Mucosa of descending colon (tissue), 3 donors: ENCODE measurements around the gene GNA14. TPM values are rescaled to one million over a fixed set of nuclear protein-coding genes. Genes with fewer than 3 reads are reported as not detected.

Experiments used
- ATAC-seq: fragments of 200-7000 bp; cut with Tn5 transposase; one replicate; pipeline ENCODE4 v1.9.1; 2020; ENCODE audit warnings: mild to moderate bottlenecking, moderate library complexity
- DNase-seq, 3 donors: peaks; one replicate each; pipeline ENCODE4 v3.0.0-alpha.2; 2020
- H3K36me3 ChIP-seq: fragments of 200-600 bp; one replicate; pipeline ENCODE4 v1.8.0; 2021; ENCODE audit warnings: low read depth, mild to moderate bottlenecking
- H3K4me1 ChIP-seq: fragments of 200-600 bp; one replicate; pipeline ENCODE4 v1.8.0; 2021; ENCODE audit warnings: low read depth, mild to moderate bottlenecking
- H3K4me3 ChIP-seq: fragments of 200-600 bp; one replicate; pipeline ENCODE4 v1.8.0; 2021; ENCODE audit warnings: mild to moderate bottlenecking
- H3K9me3 ChIP-seq: fragments of 200-600 bp; one replicate; pipeline ENCODE4 v1.8.0; 2021; ENCODE audit warnings: mild to moderate bottlenecking
- intact Hi-C, 2 donors: fragments of 100-400 bp; cut with DNase I in 1 of 2; cut with micrococcal nuclease in 1 of 2; formaldehyde crosslinking; loops; one replicate each; pipeline versions ENCODE4 v1.11.0 to v1.11.1; 2022; cut with DNase I, micrococcal nuclease
- total RNA-seq, 3 donors: library from RNA; stranded (reverse); fragmentation: NEBNext Ultra II Directional in 2 of 3; extraction: Animal tissue kit (Norgen Biotek cat#: 25700) in 2 of 3; gene quantifications; one replicate each; pipeline versions ENCODE4 v1.2.1 to v1.2.4, GENCODE V29; 2021 to 2023
- TF ChIP-seq, protein P1 (sequence below): fragments of 200-600 bp; IDR thresholded peaks from one replicate; pipeline ENCODE4 v1.8.0; 2022; ENCODE audit warnings: antibody characterized with exemption, mild to moderate bottlenecking
- donor health status: DM: no; HTN: no; CAD: no; lungs with moderate emphysema.
- donor health status: DM: no; HTN: no; CAD: no.
- donor health status: DM: no; HTN: yes; CAD: no.

The GNA14 gene
- total RNA-seq, 3 donors from 2014 or later, result 7.0 to 14.6 (median 7.4) TPM

DNA sequence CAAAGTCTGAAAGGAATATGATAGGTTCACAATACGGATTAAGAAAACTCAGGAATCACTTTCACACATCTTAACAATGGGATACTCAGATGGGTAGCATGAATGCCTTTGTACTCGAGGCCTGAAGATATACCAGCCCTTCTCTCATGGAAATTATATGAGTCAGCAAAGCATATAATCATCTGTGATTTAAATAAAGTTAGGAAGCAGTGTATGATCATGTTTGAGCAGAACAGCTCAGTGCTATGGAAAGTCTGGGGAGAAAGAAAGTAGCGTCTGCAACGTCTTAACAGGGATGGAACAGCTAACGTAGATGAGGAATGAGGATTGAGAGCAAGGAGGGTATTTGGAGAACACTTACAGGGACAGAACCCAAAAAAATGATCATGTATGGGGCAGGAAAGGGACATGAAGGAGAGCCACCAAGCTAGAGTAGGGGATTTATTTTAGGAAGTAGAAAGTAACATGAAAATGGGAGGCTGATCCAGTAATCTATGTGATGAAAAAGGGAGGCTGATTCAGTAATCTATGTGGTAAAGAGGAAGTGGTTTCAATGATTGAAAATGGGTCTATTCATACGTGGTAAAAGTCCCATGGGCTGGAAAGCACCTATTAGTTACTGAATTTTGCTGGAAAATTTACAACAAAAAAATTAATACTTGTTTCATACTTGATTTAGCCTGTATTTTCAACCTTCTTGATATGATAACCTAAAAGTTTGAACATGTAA, 85.9 kb downstream of the GNA14 start:
- Histone ChIP-seq H3K4me1 (no peaks in the 10 kb centered on the region), H3K9me3 (no peaks in the 10 kb centered on the region), H3K36me3 (no peaks in the 10 kb centered on the region), H3K4me3 (no peak overlapping the region)
- DNase-seq, result no peak
- intact Hi-C loops, result no loop called here
- no peak for ATAC-seq
- TF ChIP-seq, protein P1, sequence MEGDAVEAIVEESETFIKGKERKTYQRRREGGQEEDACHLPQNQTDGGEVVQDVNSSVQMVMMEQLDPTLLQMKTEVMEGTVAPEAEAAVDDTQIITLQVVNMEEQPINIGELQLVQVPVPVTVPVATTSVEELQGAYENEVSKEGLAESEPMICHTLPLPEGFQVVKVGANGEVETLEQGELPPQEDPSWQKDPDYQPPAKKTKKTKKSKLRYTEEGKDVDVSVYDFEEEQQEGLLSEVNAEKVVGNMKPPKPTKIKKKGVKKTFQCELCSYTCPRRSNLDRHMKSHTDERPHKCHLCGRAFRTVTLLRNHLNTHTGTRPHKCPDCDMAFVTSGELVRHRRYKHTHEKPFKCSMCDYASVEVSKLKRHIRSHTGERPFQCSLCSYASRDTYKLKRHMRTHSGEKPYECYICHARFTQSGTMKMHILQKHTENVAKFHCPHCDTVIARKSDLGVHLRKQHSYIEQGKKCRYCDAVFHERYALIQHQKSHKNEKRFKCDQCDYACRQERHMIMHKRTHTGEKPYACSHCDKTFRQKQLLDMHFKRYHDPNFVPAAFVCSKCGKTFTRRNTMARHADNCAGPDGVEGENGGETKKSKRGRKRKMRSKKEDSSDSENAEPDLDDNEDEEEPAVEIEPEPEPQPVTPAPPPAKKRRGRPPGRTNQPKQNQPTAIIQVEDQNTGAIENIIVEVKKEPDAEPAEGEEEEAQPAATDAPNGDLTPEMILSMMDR, result no peak

DNA sequence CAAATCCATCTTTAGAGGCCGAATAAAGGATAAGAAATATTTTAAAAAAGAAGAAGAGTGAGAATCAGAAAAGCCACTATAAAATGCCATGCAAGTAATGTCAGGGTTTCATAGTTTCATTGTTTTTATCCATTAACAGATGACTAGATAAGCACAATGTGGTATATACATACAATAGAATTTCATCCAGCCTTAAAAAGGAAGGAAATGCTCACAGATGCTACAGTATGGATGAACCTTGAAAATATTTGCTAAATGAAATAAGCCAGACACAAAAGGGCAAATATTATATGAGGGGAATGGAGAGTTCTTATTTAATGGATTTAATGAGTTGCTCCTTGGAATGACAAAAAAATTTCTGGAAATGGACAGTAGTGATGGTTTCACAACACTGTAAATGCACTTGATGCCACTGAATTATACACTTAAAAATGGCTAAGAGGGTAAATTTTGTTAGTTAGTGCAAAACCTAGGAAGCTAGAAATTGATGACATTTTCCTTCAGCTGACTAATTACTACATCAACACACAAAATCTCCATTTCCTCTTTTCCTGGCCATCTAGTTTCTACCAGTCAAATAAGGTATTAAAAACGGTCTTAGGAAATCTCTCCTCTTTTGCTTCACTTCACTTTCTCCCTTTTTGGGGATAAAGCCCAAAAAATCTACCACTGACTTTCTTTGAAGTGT, 86.6 kb downstream of the GNA14 start:
- no peak for DNase-seq
- ATAC-seq, result no peak
- Histone ChIP-seq H3K36me3 (no peaks in the 10 kb centered on the region), H3K9me3 (no peaks in the 10 kb centered on the region), H3K4me1 (no peaks in the 10 kb centered on the region), H3K4me3 (no peak overlapping the region)
- TF ChIP-seq, protein P1, result no peak
- intact Hi-C loops, result no loop called here

DNA sequence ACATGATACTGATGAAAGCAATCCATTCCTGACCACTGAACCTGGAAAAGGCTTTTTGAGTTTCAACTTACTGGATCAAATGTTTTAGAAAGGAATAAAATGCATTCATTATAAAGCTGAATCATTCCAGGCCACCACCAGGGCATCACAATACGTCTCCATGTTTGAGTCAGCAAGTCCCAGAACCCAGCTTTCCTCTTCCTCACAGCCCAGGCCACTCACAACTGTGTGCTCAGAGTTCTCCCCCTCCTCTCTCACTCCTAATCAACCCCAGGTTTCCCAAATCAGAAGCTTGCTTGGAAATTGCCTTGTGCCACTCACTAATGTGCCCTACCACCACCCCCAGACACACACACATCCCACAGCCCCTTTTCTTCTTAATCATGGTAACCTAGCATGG, 91.7 kb downstream of the GNA14 start:
- no peaks in the 10 kb centered on the region for H3K4me1 ChIP-seq
- H3K36me3 ChIP-seq, result no peaks in the 10 kb centered on the region
- ATAC-seq, result no peak
- H3K4me3 ChIP-seq, result no peak overlapping the region
- intact Hi-C loops, result no loop called here
- TF ChIP-seq, protein P1, result no peak
- no peak for DNase-seq
- no peaks in the 10 kb centered on the region for H3K9me3 ChIP-seq

DNA sequence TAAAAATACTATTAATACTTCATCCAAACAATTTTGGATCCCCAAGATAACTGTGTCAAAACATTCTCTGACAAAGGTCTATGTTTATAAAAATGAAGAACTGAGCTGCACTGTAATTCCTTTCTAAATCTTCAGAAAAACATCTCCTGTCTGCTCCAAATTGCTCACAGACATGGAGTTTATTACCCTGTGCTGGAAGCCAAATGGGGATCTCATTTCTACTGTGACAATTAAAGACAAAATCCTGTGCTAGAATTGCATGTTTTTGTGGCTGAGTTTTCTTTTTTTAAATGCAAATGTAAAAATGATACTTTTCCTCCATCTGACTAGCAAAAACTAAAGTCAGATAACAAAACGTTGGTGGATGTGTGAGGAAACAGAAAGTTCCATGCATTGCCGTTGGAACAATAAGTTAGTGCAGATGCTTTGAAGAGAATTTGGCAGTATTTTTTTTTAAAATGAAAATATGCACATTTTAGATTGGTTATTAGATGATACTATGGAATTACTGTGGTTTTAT, 93.5 kb downstream of the GNA14 start:
- H3K36me3 ChIP-seq, result no peaks in the 10 kb centered on the region
- TF ChIP-seq, protein P1, result no peak
- H3K4me3 ChIP-seq, result no peak overlapping the region
- H3K9me3 ChIP-seq, result no peaks in the 10 kb centered on the region
- intact Hi-C loops, result no loop called here
- ATAC-seq, result no peak
- DNase-seq, result no peak
- no peaks in the 10 kb centered on the region for H3K4me1 ChIP-seq

DNA sequence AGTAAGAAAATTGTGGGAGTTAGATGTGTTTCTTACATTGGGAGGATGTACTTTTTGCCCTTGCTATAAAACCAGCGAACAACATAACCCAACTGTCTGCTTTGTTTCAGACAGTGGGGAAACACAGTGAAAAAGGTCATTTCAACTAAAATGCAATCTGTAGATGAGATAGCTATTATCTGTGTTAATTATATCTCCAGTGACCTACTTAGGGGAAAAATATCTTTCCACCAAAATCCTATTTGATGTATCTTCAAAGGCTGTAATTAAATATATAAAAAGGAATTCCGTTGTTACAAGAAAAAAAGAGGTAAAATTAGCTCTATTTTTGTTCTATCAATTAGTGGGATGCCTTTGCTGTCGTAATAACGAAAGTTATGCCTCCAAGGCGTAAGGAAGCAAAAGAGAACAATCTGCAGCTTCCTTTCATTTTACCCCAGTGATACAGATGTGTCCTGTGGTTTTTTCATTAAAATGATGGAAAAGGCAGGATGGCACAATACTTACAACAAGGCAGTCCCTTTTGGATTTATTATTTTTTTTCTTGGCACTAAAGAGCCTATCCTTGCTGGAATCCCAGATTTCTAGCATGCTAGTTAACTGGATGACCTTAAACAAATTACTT, 100.9 kb downstream of the GNA14 start:
- no peak overlapping the region for H3K4me3 ChIP-seq
- H3K4me1 ChIP-seq, result no peaks in the 10 kb centered on the region
- no peak for ATAC-seq
- intact Hi-C loops, result no loop called here
- no peaks in the 10 kb centered on the region for H3K36me3 ChIP-seq
- TF ChIP-seq, protein P1, result no peak
- no peak for DNase-seq
- peaks cover 4% of the 10 kb centered on the region for H3K9me3 ChIP-seq
